ENCODE results near the gene ROS1. TPM values are rescaled to one million over a fixed set of nuclear protein-coding genes. Genes with fewer than 3 reads are reported as not detected.

Gene ROS1
- total RNA-seq, 2 experiments from 2014 or later = not detected

GRCh38 chr6:117451671-117452070 is 25.9 kb upstream of the ROS1 start:
- Mint-ChIP-seq H3K9me3 (no peaks in the 10 kb centered on the region), H3K27ac (no peak overlapping the region), H3K4me3 (no peak overlapping the region), H3K4me1 (ENCODE audit: low read depth) (no peaks in the 10 kb centered on the region), H3K36me3 (ENCODE audit: low read depth) (no peaks in the 10 kb centered on the region), H3K27me3 (peaks cover 40% of the 10 kb centered on the region)
- no peak for DNase-seq
- intact Hi-C loops (cut with DNase I, micrococcal nuclease) = loop anchor here in 1 of 2 experiments (2.0 kb wide), 1 partner anchor 153 kb away; no protein-coding TSS in a partner anchor
- ATAC-seq (ENCODE audit: poor library complexity) = no peak
- POLR2A ChIA-PET = no interaction called here
- no peak for TF ChIP-seq CTCF (IDR thresholded peaks at IDR 0.05)
- Histone ChIP-seq H3K27me3 (ENCODE audit: control insufficient read depth in 1 of 2, insufficient read depth in 2 of 2, low read length in 2 of 2) (peaks cover 0 to 18% of the 10 kb centered on the region in 2 experiments), H3K4me3 (ENCODE audit: low read length) (no peak overlapping the region), H3K27ac (ENCODE audit: low read depth in 1 of 2, low read length in 2 of 2) (no peak overlapping the region), H3K9me3 (ENCODE audit: control insufficient read depth in 1 of 2, insufficient read depth in 1 of 2, low read length in 2 of 2) (no peaks in the 10 kb centered on the region), H3K36me3 (ENCODE audit: insufficient read depth, low read length) (no peaks in the 10 kb centered on the region), H3K4me1 (ENCODE audit: insufficient read depth, low read length) (no peaks in the 10 kb centered on the region)
- CTCF ChIA-PET = interaction anchor here (1.2 kb wide), 1 partner anchor 99 kb away, joined by 5 read pairs; no protein-coding TSS in a partner anchor

DNA sequence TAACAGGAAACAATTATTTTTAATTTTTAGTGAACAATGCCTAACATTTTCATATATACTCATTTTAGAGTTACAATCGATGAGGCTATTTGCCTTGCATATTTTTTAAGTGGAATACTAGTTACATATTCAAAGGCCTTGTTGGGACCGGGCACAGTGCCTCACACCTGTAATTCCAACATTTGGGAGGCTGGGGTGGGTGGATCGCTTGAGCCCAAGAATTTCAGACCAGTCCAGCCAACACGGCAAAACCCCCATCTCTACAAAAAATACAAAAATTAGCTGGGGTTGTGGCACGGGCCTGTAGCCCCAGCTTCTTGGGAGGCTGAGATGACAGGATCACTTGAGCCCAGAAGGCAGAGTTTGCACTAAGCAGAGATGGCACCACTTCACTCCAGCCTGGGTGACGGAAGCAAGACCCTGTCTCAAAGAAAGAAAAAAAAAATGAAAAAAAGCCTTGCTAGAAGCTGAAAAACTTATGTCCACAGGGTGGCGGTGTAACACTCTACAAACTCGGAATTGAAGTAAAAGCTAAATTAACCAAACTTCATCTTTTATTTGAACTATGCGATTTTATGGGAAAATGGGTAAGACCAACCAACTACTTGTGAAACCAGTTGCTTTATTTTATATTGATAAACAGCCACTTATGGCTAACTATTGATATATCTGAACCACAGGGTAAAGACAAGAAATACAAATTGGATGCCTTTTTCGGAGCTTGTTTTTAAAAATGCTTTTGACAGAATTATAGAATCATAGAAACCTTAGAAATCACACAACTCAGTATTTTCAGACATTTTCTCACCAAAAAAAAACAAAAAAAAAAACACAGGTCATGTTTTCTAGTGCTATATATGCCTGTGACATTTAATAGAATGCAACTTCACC is 24.1 kb upstream of the ROS1 start:
- peaks cover 0 to 28% of the 10 kb centered on the region in 2 experiments for H3K27me3 ChIP-seq (ENCODE audit: control insufficient read depth in 1 of 2, insufficient read depth in 2 of 2, low read length in 2 of 2)
- intact Hi-C loops (cut with DNase I, micrococcal nuclease) = loop anchor here (1.0 to 5.0 kb wide), 5 partner anchors 107 to 1023 kb away; partner anchors contain the start of gene NUS1 (in 1 of the 2)
- Mint-ChIP-seq H3K27ac (no peak overlapping the region), H3K4me1 (ENCODE audit: low read depth) (no peaks in the 10 kb centered on the region), H3K36me3 (ENCODE audit: low read depth) (no peaks in the 10 kb centered on the region), H3K27me3 (peaks cover 54% of the 10 kb centered on the region), H3K4me3 (no peak overlapping the region), H3K9me3 (no peaks in the 10 kb centered on the region)
- no peaks in the 10 kb centered on the region for H3K4me1 ChIP-seq (ENCODE audit: insufficient read depth, low read length)
- H3K27ac ChIP-seq (ENCODE audit: low read depth in 1 of 2, low read length in 2 of 2) = no peak overlapping the region
- H3K9me3 ChIP-seq (ENCODE audit: control insufficient read depth in 1 of 2, insufficient read depth in 1 of 2, low read length in 2 of 2) = no peaks in the 10 kb centered on the region
- TF ChIP-seq CTCF (IDR thresholded peaks at IDR 0.05) = peak; percentile 78
- no peaks in the 10 kb centered on the region for H3K36me3 ChIP-seq (ENCODE audit: insufficient read depth, low read length)
- CTCF ChIA-PET = interaction anchor here (0.7 to 1.6 kb wide), 15 partner anchors 9 to 269 kb away, joined by 3 to 15 read pairs (median 4); no protein-coding TSS in a partner anchor
- POLR2A ChIA-PET = interaction anchor here (0.6 to 1.8 kb wide), 6 partner anchors 99 to 179 kb away, joined by 3 to 7 read pairs (median 5); partner anchors contain the start of gene GOPC
- no peak overlapping the region for H3K4me3 ChIP-seq (ENCODE audit: low read length)
- ATAC-seq (ENCODE audit: poor library complexity) = peak; percentile 52
- peak; percentile 13 to 82 (median 50) for DNase-seq

- DNase-seq (no peak), ATAC-seq (ENCODE audit: poor library complexity) (no peak)
- no peak overlapping the region for H3K4me3 ChIP-seq (ENCODE audit: low read length)
- no peaks in the 10 kb centered on the region for H3K4me1 ChIP-seq (ENCODE audit: insufficient read depth, low read length)
- CTCF ChIA-PET = interaction anchor here (1.5 to 1.6 kb wide), 3 partner anchors 107 to 157 kb away, joined by 12 to 15 read pairs (median 13); no protein-coding TSS in a partner anchor
- no peak for TF ChIP-seq CTCF (IDR thresholded peaks at IDR 0.05)
- POLR2A ChIA-PET = interaction anchor here (0.6 to 1.2 kb wide), 3 partner anchors 22 to 180 kb away, joined by 3 to 5 read pairs (median 3); no protein-coding TSS in a partner anchor
- no peaks in the 10 kb centered on the region for H3K36me3 ChIP-seq (ENCODE audit: insufficient read depth, low read length)
- Mint-ChIP-seq H3K9me3 (no peaks in the 10 kb centered on the region), H3K36me3 (ENCODE audit: low read depth) (no peaks in the 10 kb centered on the region), H3K27ac (no peak overlapping the region), H3K4me3 (no peak overlapping the region), H3K27me3 (peaks cover 54% of the 10 kb centered on the region), H3K4me1 (ENCODE audit: low read depth) (no peaks in the 10 kb centered on the region)
- peaks cover 0 to 30% of the 10 kb centered on the region in 2 experiments for H3K27me3 ChIP-seq (ENCODE audit: control insufficient read depth in 1 of 2, insufficient read depth in 2 of 2, low read length in 2 of 2)
- intact Hi-C loops (cut with DNase I, micrococcal nuclease) = loop anchor here (1.0 to 5.0 kb wide), 3 partner anchors 107 to 1023 kb away; partner anchors contain the start of gene NUS1 (in 1 of the 2)
- no peak overlapping the region for H3K27ac ChIP-seq (ENCODE audit: low read depth in 1 of 2, low read length in 2 of 2)
- H3K9me3 ChIP-seq (ENCODE audit: control insufficient read depth in 1 of 2, insufficient read depth in 1 of 2, low read length in 2 of 2) = no peaks in the 10 kb centered on the region
These were observed 23.2 kb upstream of the ROS1 start for GRCh38 chr6:117448732-117449485.
